ENCODE measurements around the gene CNGA1.

- TF ChIP-seq CTCF (IDR thresholded peaks at IDR 0.05; ENCODE audit: insufficient read depth, low read length, poor library complexity, severe bottlenecking) (no peak), EZH2phosphoT487 (conservative IDR thresholded peaks at IDR 0.05; ENCODE audit: low read length) (no peak)
Observed at GRCh38 chr4:47914220-47914925, 102.1 kb downstream of the CNGA1 start, which contains the start of gene NFXL1.
